CD14-positive monocyte (primary cell): ENCODE measurements around the gene PLA2G2F. TPM values are rescaled to one million over a fixed set of nuclear protein-coding genes. Genes with fewer than 3 reads are reported as not detected.

Experiments used
- DNase-seq, 3 donors: peaks; one replicate each; pipeline ENCODE4 v3.0.0-alpha.2; 2011 to 2022
- H2AFZ ChIP-seq: 2 replicates; pipeline ENCODE4 v1.6.0; 2012; ENCODE audit warnings: mild to moderate bottlenecking, low read depth, low read length, inconsistent platforms; ENCODE audit not compliant: insufficient read depth, poor library complexity, severe bottlenecking
- H3K27ac ChIP-seq, 2 donors: 1 replicate in 1 of 2; 2 replicates in 1 of 2; pipeline ENCODE4 v1.5.1; 2012 to 2013; ENCODE audit warnings: low read length in 2 of 2, control low read depth in 1 of 2, inconsistent platforms in 1 of 2, low read depth in 1 of 2, mild to moderate bottlenecking in 1 of 2
- H3K27me3 ChIP-seq, 2 donors: one replicate each; pipeline versions ENCODE4 v1.6.0 to v1.6.1; 2011 to 2013; ENCODE audit warnings: low read length in 2 of 2; ENCODE audit not compliant: control insufficient read depth in 2 of 2, insufficient read depth in 2 of 2
- H3K36me3 ChIP-seq, 2 donors: replicated peaks in 1 of 2; 1 replicate in 1 of 2; 2 replicates in 1 of 2; pipeline versions ENCODE4 v1.5.1 to v1.6.1; 2012 to 2013; ENCODE audit warnings: low read length in 2 of 2, control low read depth in 1 of 2, inconsistent platforms in 1 of 2, mild to moderate bottlenecking in 1 of 2; ENCODE audit not compliant: insufficient read depth in 2 of 2, control insufficient read depth in 1 of 2
- H3K4me1 ChIP-seq, 2 donors: 1 replicate in 1 of 2; 2 replicates in 1 of 2; pipeline versions ENCODE4 v1.5.1 to v1.6.1; 2012 to 2013; ENCODE audit warnings: low read length in 2 of 2, control low read depth in 1 of 2, inconsistent platforms in 1 of 2, mild to moderate bottlenecking in 1 of 2, moderate library complexity in 1 of 2; ENCODE audit not compliant: insufficient read depth in 2 of 2, control insufficient read depth in 1 of 2
- H3K4me2 ChIP-seq: replicated peaks from 2 replicates; pipeline ENCODE3; 2012; ENCODE audit warnings: low read length, moderate library complexity, mild to moderate bottlenecking; ENCODE audit not compliant: poor library complexity, severe bottlenecking; ENCODE audit errors: extremely low read depth
- H3K4me3 ChIP-seq, 3 experiments: fragments of 200-600 bp in 1 of 3; sonication (generic) in 1 of 3; replicated peaks in 1 of 3; 1 replicate in 2 of 3; 2 replicates in 1 of 3; pipeline ENCODE4 v1.5.1; 2011 to 2013; ENCODE audit warnings: low read length in 3 of 3, mild to moderate bottlenecking in 3 of 3, control low read depth in 2 of 3, low read depth in 2 of 3, inconsistent platforms in 1 of 3, moderate library complexity in 1 of 3
- H3K79me2 ChIP-seq: 2 replicates; pipeline ENCODE4 v1.6.0; 2012; ENCODE audit warnings: mild to moderate bottlenecking, control low read depth, inconsistent platforms, low read length, moderate library complexity; ENCODE audit not compliant: insufficient read depth
- H3K9ac ChIP-seq: 2 replicates; pipeline ENCODE4 v1.6.0; 2017; ENCODE audit warnings: low read length, mild to moderate bottlenecking; ENCODE audit not compliant: insufficient read depth, poor library complexity, severe bottlenecking
- H3K9me3 ChIP-seq, 2 donors: replicated peaks in 1 of 2; 1 replicate in 1 of 2; 2 replicates in 1 of 2; pipeline versions ENCODE4 v1.5.1 to v1.6.1; 2012 to 2013; ENCODE audit warnings: low read length in 2 of 2, control low read depth in 1 of 2; ENCODE audit not compliant: control insufficient read depth in 1 of 2, insufficient read depth in 1 of 2
- H4K20me1 ChIP-seq: 2 replicates; pipeline ENCODE4 v1.6.0; 2012; ENCODE audit warnings: mild to moderate bottlenecking, low read length, control low read depth, moderate library complexity; ENCODE audit not compliant: insufficient read depth
- H3K27ac Mint-ChIP-seq, 7 donors: one replicate each; pipeline ENCODE4 v1.8.0; 2020; ENCODE audit warnings: mild to moderate bottlenecking in 7 of 7, mixed read lengths in 7 of 7, moderate library complexity in 6 of 7, inconsistent platforms in 2 of 7
- H3K27me3 Mint-ChIP-seq, 3 donors: one replicate each; pipeline ENCODE4 v1.8.0; 2021 to 2022; ENCODE audit warnings: low read depth in 3 of 3, mild to moderate bottlenecking in 3 of 3, mixed read lengths in 3 of 3, moderate library complexity in 3 of 3, inconsistent platforms in 1 of 3
- H3K36me3 Mint-ChIP-seq, 2 donors: one replicate each; pipeline ENCODE4 v1.8.0; 2020; ENCODE audit warnings: mixed read lengths in 2 of 2, inconsistent platforms in 1 of 2, mild to moderate bottlenecking in 1 of 2
- H3K4me1 Mint-ChIP-seq: one replicate; pipeline ENCODE4 v1.8.0; 2020; ENCODE audit warnings: mild to moderate bottlenecking, mixed read lengths
- H3K4me3 Mint-ChIP-seq, 2 donors: one replicate each; pipeline ENCODE4 v1.8.0; 2020; ENCODE audit warnings: mild to moderate bottlenecking in 2 of 2, mixed read lengths in 2 of 2, moderate library complexity in 1 of 2
- H3K9me3 Mint-ChIP-seq, 7 donors: one replicate each; pipeline ENCODE4 v1.8.0; 2020 to 2022; ENCODE audit warnings: mixed read lengths in 7 of 7, mild to moderate bottlenecking in 6 of 7, moderate library complexity in 6 of 7, inconsistent platforms in 2 of 7
- CTCF ChIP-seq: fragments of 200-600 bp; IDR thresholded peaks from one replicate; pipeline ENCODE4 v1.8.0; 2022; ENCODE audit warnings: antibody characterized with exemption, mild to moderate bottlenecking
- WGBS: methylation state at CpG from one replicate; pipeline ENCODE4 v1.1.5; 2013; ENCODE audit warnings: missing lambda C conversion rate; ENCODE audit not compliant: insufficient coverage; 5-methylcytosine and 5-hydroxymethylcytosine counted together
- intact Hi-C, 2 donors: fragments of 100-400 bp; cut with micrococcal nuclease; formaldehyde crosslinking; loops; one replicate each; pipeline versions ENCODE4 v1.15.0 to v1.15.1; 2023
- polyA plus RNA-seq, 3 donors: library from polyadenylated mRNA; depleted of rRNA in 1 of 3; unstranded in 2 of 3; stranded (reverse) in 1 of 3; fragments of 300-500 nt in 2 of 3; fragments of >200 nt in 1 of 3; fragmentation: Illumina TruSeq in 2 of 3; gene quantifications; 1 replicate in 2 of 3; 2 replicates in 1 of 3; pipeline ENCODE4 v1.2.3, GENCODE V29; 2012 to 2021

Gene PLA2G2F
- polyA plus RNA-seq, 3 donors = not detected

GRCh38 chr1:20117236-20117635 is 21.9 kb upstream of the PLA2G2F start:
- Histone ChIP-seq H4K20me1 (no peaks in the 10 kb centered on the region), H3K27me3 (peaks cover 0 to 2% of the 10 kb centered on the region in 2 donors), H2AFZ (no peak overlapping the region), H3K9ac (no peak overlapping the region), H3K4me3 (no peak overlapping the region), H3K9me3 (no peaks in the 10 kb centered on the region), H3K36me3 (no peaks in the 10 kb centered on the region), H3K27ac (no peak overlapping the region), H3K4me2 (no peak overlapping the region), H3K79me2 (no peaks in the 10 kb centered on the region), H3K4me1 (peaks cover 8% of the 10 kb centered on the region in 2 donors)
- Mint-ChIP-seq H3K27me3 (peaks cover 8 to 10% (median 8%) of the 10 kb centered on the region in 3 donors), H3K4me3 (no peak overlapping the region), H3K36me3 (no peaks in the 10 kb centered on the region), H3K9me3 (peaks cover 0 to 2% (median 0%) of the 10 kb centered on the region in 7 donors), H3K27ac (no peak overlapping the region), H3K4me1 (peaks cover 11% of the 10 kb centered on the region)
- intact Hi-C loops = no loop called here
- no peak for TF ChIP-seq CTCF
- no peak for DNase-seq

GRCh38 chr1:20119347-20119746 is 19.8 kb upstream of the PLA2G2F start, which contains the start of gene PLA2G2D:
Gene PLA2G2D, minus strand, starts transcription at chr1:20119536. Its CDS starts 38 bp downstream, at chr1:20119498.
- no peaks in the 10 kb centered on the region for H3K79me2 ChIP-seq
- H3K27ac Mint-ChIP-seq = peak within 1 kb of the TSS in 4 of 7 donors; percentile 17 to 76 (median 46)

More at GRCh38 chr1:20119347-20119746, 19.8 kb upstream of the PLA2G2F start, which contains the start of gene PLA2G2D:
- H3K4me1 Mint-ChIP-seq = peaks cover 19% of the 10 kb centered on the region
- peaks cover 11 to 15% of the 10 kb centered on the region in 2 donors for H3K4me1 ChIP-seq
- no peak within 1 kb of the TSS for H2AFZ ChIP-seq
- DNase-seq = no peak
- H3K27ac ChIP-seq = no peak within 1 kb of the TSS
- no peaks in the 10 kb centered on the region for H3K36me3 Mint-ChIP-seq
- intact Hi-C loops = no loop called here
- no peak within 1 kb of the TSS for H3K9ac ChIP-seq
- H3K27me3 ChIP-seq = peaks cover 0 to 2% of the 10 kb centered on the region in 2 donors
- H3K4me3 ChIP-seq = no peak within 1 kb of the TSS
- H3K4me3 Mint-ChIP-seq = peak within 1 kb of the TSS in 1 of 2 donors; percentile 65
- 83% methylated on average over 2 of the region's 2 CpGs for WGBS
- TF ChIP-seq CTCF = no peak
- no peak within 1 kb of the TSS for H3K4me2 ChIP-seq
- H3K27me3 Mint-ChIP-seq = peaks cover 3 to 13% (median 9%) of the 10 kb centered on the region in 3 donors
- no peaks in the 10 kb centered on the region for H4K20me1 ChIP-seq
- no peaks in the 10 kb centered on the region for H3K9me3 ChIP-seq
- no peaks in the 10 kb centered on the region for H3K36me3 ChIP-seq
- H3K9me3 Mint-ChIP-seq = peaks cover 0 to 1% (median 0%) of the 10 kb centered on the region in 7 donors
